Measurements from ENCODE around the gene ANTXRL.
"Not testable (repeated sequence)": the region's sequence is repeated elsewhere in the genome, so short reads cannot be mapped to it uniquely, and the experiment has no call there.

Gene ANTXRL

DNA sequence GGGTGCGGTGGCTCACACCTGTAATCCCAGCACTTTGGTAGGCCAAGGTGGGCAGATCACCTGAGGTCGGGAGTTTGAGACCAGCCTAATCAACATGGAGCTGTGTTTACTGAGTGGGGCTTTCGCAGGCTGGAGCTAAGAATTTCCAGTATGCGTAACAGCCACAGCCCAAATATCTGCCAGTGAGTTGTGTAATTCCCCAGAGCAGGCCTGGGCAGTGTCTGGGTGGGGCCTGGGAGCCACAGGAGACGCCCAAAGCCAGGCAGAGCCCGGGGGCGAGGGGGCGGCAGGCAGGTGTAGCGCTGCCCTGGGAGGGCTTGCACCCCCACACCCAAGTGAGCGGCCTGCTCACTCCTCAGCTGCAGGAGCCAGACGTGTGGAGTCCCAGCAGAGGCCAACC lies 88.6 kb downstream of the ANTXRL start, which contains the start of gene ANXA8L1:
Gene ANXA8L1 (plus strand): TSS at position 371 of the 400 bp plus-strand sequence. CDS start 76 bp downstream, outside the sequence.
- not testable (repeated sequence) for DNase-seq

GRCh38 chr10:46377022-46377421 lies 90.2 kb downstream of the ANTXRL start:
- DNase-seq, result not testable (repeated sequence)

GRCh38 chr10:46377651-46378050 lies 90.9 kb downstream of the ANTXRL start:
- not testable (repeated sequence) for DNase-seq

GRCh38 chr10:46378108-46378507 lies 91.3 kb downstream of the ANTXRL start:
- not testable (repeated sequence) for DNase-seq

GRCh38 chr10:46379233-46379848 lies 92.5 kb downstream of the ANTXRL start:
- DNase-seq, result not testable (repeated sequence)

All from activated effector memory CD4-positive, alpha-beta T cell treated with anti-CD3 and anti-CD28 coated beads, Interleukin-2, amount 50 U/mL, for 16 hours (primary cell).